CD14-positive monocyte (primary cell): Measurements from ENCODE around the gene TMBIM4. TPM values are rescaled to one million over a fixed set of nuclear protein-coding genes. Genes with fewer than 3 reads are reported as not detected.

ENCODE experiments used
- DNase-seq, 3 donors: peaks; one replicate each; pipeline ENCODE4 v3.0.0-alpha.2; 2011 to 2022
- H2AFZ ChIP-seq: 2 replicates; pipeline ENCODE4 v1.6.0; 2012; ENCODE audit warnings: mild to moderate bottlenecking, low read depth, low read length, inconsistent platforms; ENCODE audit not compliant: insufficient read depth, poor library complexity, severe bottlenecking
- H3K27ac ChIP-seq, 2 donors: 1 replicate in 1 of 2; 2 replicates in 1 of 2; pipeline ENCODE4 v1.5.1; 2012 to 2013; ENCODE audit warnings: low read length in 2 of 2, control low read depth in 1 of 2, inconsistent platforms in 1 of 2, low read depth in 1 of 2, mild to moderate bottlenecking in 1 of 2
- H3K27me3 ChIP-seq, 2 donors: one replicate each; pipeline versions ENCODE4 v1.6.0 to v1.6.1; 2011 to 2013; ENCODE audit warnings: low read length in 2 of 2; ENCODE audit not compliant: control insufficient read depth in 2 of 2, insufficient read depth in 2 of 2
- H3K36me3 ChIP-seq, 2 donors: replicated peaks in 1 of 2; 1 replicate in 1 of 2; 2 replicates in 1 of 2; pipeline versions ENCODE4 v1.5.1 to v1.6.1; 2012 to 2013; ENCODE audit warnings: low read length in 2 of 2, control low read depth in 1 of 2, inconsistent platforms in 1 of 2, mild to moderate bottlenecking in 1 of 2; ENCODE audit not compliant: insufficient read depth in 2 of 2, control insufficient read depth in 1 of 2
- H3K4me1 ChIP-seq, 2 donors: 1 replicate in 1 of 2; 2 replicates in 1 of 2; pipeline versions ENCODE4 v1.5.1 to v1.6.1; 2012 to 2013; ENCODE audit warnings: low read length in 2 of 2, control low read depth in 1 of 2, inconsistent platforms in 1 of 2, mild to moderate bottlenecking in 1 of 2, moderate library complexity in 1 of 2; ENCODE audit not compliant: insufficient read depth in 2 of 2, control insufficient read depth in 1 of 2
- H3K4me2 ChIP-seq: replicated peaks from 2 replicates; pipeline ENCODE3; 2012; ENCODE audit warnings: low read length, moderate library complexity, mild to moderate bottlenecking; ENCODE audit not compliant: poor library complexity, severe bottlenecking; ENCODE audit errors: extremely low read depth
- H3K4me3 ChIP-seq, 3 experiments: fragments of 200-600 bp in 1 of 3; sonication (generic) in 1 of 3; replicated peaks in 1 of 3; 1 replicate in 2 of 3; 2 replicates in 1 of 3; pipeline ENCODE4 v1.5.1; 2011 to 2013; ENCODE audit warnings: low read length in 3 of 3, mild to moderate bottlenecking in 3 of 3, control low read depth in 2 of 3, low read depth in 2 of 3, inconsistent platforms in 1 of 3, moderate library complexity in 1 of 3
- H3K79me2 ChIP-seq: 2 replicates; pipeline ENCODE4 v1.6.0; 2012; ENCODE audit warnings: mild to moderate bottlenecking, control low read depth, inconsistent platforms, low read length, moderate library complexity; ENCODE audit not compliant: insufficient read depth
- H3K9ac ChIP-seq: 2 replicates; pipeline ENCODE4 v1.6.0; 2017; ENCODE audit warnings: low read length, mild to moderate bottlenecking; ENCODE audit not compliant: insufficient read depth, poor library complexity, severe bottlenecking
- H3K9me3 ChIP-seq, 2 donors: replicated peaks in 1 of 2; 1 replicate in 1 of 2; 2 replicates in 1 of 2; pipeline versions ENCODE4 v1.5.1 to v1.6.1; 2012 to 2013; ENCODE audit warnings: low read length in 2 of 2, control low read depth in 1 of 2; ENCODE audit not compliant: control insufficient read depth in 1 of 2, insufficient read depth in 1 of 2
- H4K20me1 ChIP-seq: 2 replicates; pipeline ENCODE4 v1.6.0; 2012; ENCODE audit warnings: mild to moderate bottlenecking, low read length, control low read depth, moderate library complexity; ENCODE audit not compliant: insufficient read depth
- H3K27ac Mint-ChIP-seq, 7 donors: one replicate each; pipeline ENCODE4 v1.8.0; 2020; ENCODE audit warnings: mild to moderate bottlenecking in 7 of 7, mixed read lengths in 7 of 7, moderate library complexity in 6 of 7, inconsistent platforms in 2 of 7
- H3K27me3 Mint-ChIP-seq, 3 donors: one replicate each; pipeline ENCODE4 v1.8.0; 2021 to 2022; ENCODE audit warnings: low read depth in 3 of 3, mild to moderate bottlenecking in 3 of 3, mixed read lengths in 3 of 3, moderate library complexity in 3 of 3, inconsistent platforms in 1 of 3
- H3K36me3 Mint-ChIP-seq, 2 donors: one replicate each; pipeline ENCODE4 v1.8.0; 2020; ENCODE audit warnings: mixed read lengths in 2 of 2, inconsistent platforms in 1 of 2, mild to moderate bottlenecking in 1 of 2
- H3K4me1 Mint-ChIP-seq: one replicate; pipeline ENCODE4 v1.8.0; 2020; ENCODE audit warnings: mild to moderate bottlenecking, mixed read lengths
- H3K4me3 Mint-ChIP-seq, 2 donors: one replicate each; pipeline ENCODE4 v1.8.0; 2020; ENCODE audit warnings: mild to moderate bottlenecking in 2 of 2, mixed read lengths in 2 of 2, moderate library complexity in 1 of 2
- H3K9me3 Mint-ChIP-seq, 7 donors: one replicate each; pipeline ENCODE4 v1.8.0; 2020 to 2022; ENCODE audit warnings: mixed read lengths in 7 of 7, mild to moderate bottlenecking in 6 of 7, moderate library complexity in 6 of 7, inconsistent platforms in 2 of 7
- WGBS: methylation state at CpG from one replicate; pipeline ENCODE4 v1.1.5; 2013; ENCODE audit warnings: missing lambda C conversion rate; ENCODE audit not compliant: insufficient coverage; 5-methylcytosine and 5-hydroxymethylcytosine counted together
- intact Hi-C, 2 donors: fragments of 100-400 bp; cut with micrococcal nuclease; formaldehyde crosslinking; loops; one replicate each; pipeline versions ENCODE4 v1.15.0 to v1.15.1; 2023
- polyA plus RNA-seq, 3 donors: library from polyadenylated mRNA; depleted of rRNA in 1 of 3; unstranded in 2 of 3; stranded (reverse) in 1 of 3; fragments of 300-500 nt in 2 of 3; fragments of >200 nt in 1 of 3; fragmentation: Illumina TruSeq in 2 of 3; gene quantifications; 1 replicate in 2 of 3; 2 replicates in 1 of 3; pipeline ENCODE4 v1.2.3, GENCODE V29; 2012 to 2021
- TF ChIP-seq, protein P1 (sequence below): fragments of 200-600 bp; IDR thresholded peaks from one replicate; pipeline ENCODE4 v1.8.0; 2022; ENCODE audit warnings: antibody characterized with exemption, mild to moderate bottlenecking

The TMBIM4 gene
- polyA plus RNA-seq, 3 donors: 153 to 823 (median 694) TPM

GRCh38 chr12:66159123-66159522, 10.7 kb downstream of the TMBIM4 start:
- H3K4me2 ChIP-seq: no peak overlapping the region
- peak overlapping the region in 1 of 2 donors; percentile 63 for H3K27ac ChIP-seq
- H3K4me3 ChIP-seq: no peak overlapping the region
- H4K20me1 ChIP-seq: peaks cover 87% of the 10 kb centered on the region
- H3K9ac ChIP-seq: no peak overlapping the region
- H2AFZ ChIP-seq: no peak overlapping the region
- peaks cover 5 to 12% (median 9%) of the 10 kb centered on the region in 7 donors for H3K9me3 Mint-ChIP-seq
- peaks cover 10 to 36% of the 10 kb centered on the region in 2 donors for H3K36me3 ChIP-seq
- intact Hi-C loops: no loop called here
- H3K27me3 ChIP-seq: no peaks in the 10 kb centered on the region
- H3K27me3 Mint-ChIP-seq: peaks cover 0 to 1% (median 0%) of the 10 kb centered on the region in 3 donors
- H3K27ac Mint-ChIP-seq: peak overlapping the region in 3 of 7 donors; percentile 24 to 60 (median 52)
- H3K4me1 ChIP-seq: peaks cover 10 to 27% of the 10 kb centered on the region in 2 donors
- TF ChIP-seq, protein P1, sequence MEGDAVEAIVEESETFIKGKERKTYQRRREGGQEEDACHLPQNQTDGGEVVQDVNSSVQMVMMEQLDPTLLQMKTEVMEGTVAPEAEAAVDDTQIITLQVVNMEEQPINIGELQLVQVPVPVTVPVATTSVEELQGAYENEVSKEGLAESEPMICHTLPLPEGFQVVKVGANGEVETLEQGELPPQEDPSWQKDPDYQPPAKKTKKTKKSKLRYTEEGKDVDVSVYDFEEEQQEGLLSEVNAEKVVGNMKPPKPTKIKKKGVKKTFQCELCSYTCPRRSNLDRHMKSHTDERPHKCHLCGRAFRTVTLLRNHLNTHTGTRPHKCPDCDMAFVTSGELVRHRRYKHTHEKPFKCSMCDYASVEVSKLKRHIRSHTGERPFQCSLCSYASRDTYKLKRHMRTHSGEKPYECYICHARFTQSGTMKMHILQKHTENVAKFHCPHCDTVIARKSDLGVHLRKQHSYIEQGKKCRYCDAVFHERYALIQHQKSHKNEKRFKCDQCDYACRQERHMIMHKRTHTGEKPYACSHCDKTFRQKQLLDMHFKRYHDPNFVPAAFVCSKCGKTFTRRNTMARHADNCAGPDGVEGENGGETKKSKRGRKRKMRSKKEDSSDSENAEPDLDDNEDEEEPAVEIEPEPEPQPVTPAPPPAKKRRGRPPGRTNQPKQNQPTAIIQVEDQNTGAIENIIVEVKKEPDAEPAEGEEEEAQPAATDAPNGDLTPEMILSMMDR: no peak
- H3K9me3 ChIP-seq: peaks cover 0 to 8% of the 10 kb centered on the region in 2 donors
- H3K4me1 Mint-ChIP-seq: peaks cover 54% of the 10 kb centered on the region
- peaks cover 100% of the 10 kb centered on the region for H3K79me2 ChIP-seq
- H3K4me3 Mint-ChIP-seq: no peak overlapping the region
- H3K36me3 Mint-ChIP-seq: peaks cover 41 to 49% of the 10 kb centered on the region in 2 donors
- peak in 1 of 3 donors; percentile 42 for DNase-seq

- Mint-ChIP-seq H3K27me3 (peaks cover 0 to 1% (median 0%) of the 10 kb centered on the region in 3 donors), H3K4me3 (no peak overlapping the region), H3K36me3 (peaks cover 41 to 53% of the 10 kb centered on the region in 2 donors), H3K4me1 (peaks cover 42% of the 10 kb centered on the region), H3K9me3 (peaks cover 0 to 9% (median 2%) of the 10 kb centered on the region in 7 donors), H3K27ac (peak overlapping the region in 3 of 7 donors; percentile 12 to 68 (median 37))
- TF ChIP-seq, protein P1: no peak
- H3K4me2 ChIP-seq: no peak overlapping the region
- no peak overlapping the region for H3K9ac ChIP-seq
- peaks cover 0 to 8% of the 10 kb centered on the region in 2 donors for H3K9me3 ChIP-seq
- no CpG with 5 or more reads among the region's 2 CpGs for WGBS
- peaks cover 77% of the 10 kb centered on the region for H4K20me1 ChIP-seq
- H3K36me3 ChIP-seq: peaks cover 14 to 45% of the 10 kb centered on the region in 2 donors
- peaks cover 100% of the 10 kb centered on the region for H3K79me2 ChIP-seq
- DNase-seq: no peak
- peaks cover 8 to 25% of the 10 kb centered on the region in 2 donors for H3K4me1 ChIP-seq
- H3K27me3 ChIP-seq: no peaks in the 10 kb centered on the region
- H2AFZ ChIP-seq: no peak overlapping the region
- no peak overlapping the region for H3K27ac ChIP-seq
- H3K4me3 ChIP-seq: no peak overlapping the region
- intact Hi-C loops: no loop called here
These were observed 13.1 kb downstream of the TMBIM4 start for GRCh38 chr12:66156654-66157053.
